NCI-H1092 treated with DMSO at 0.1 percent for 48 hours (cell line): Measurements from ENCODE around the gene RAB3D.
"Not testable (repeated sequence)": the region's sequence is repeated elsewhere in the genome, so short reads cannot be mapped to it uniquely, and the experiment has no call there.

Source experiments
- DNase-seq: peaks from one replicate; lab custom pipeline; 2025; lab: John Stamatoyannopoulos, UW

The RAB3D gene

GRCh38 chr19:11365557-11366117 is 26.2 kb upstream of the RAB3D start:
- DNase-seq: no peak

- DNase-seq: no peak
These were observed 25.5 kb upstream of the RAB3D start for GRCh38 chr19:11364935-11365334.

- no peak for DNase-seq
These were observed 24.9 kb upstream of the RAB3D start for GRCh38 chr19:11364296-11364904.

- no peak for DNase-seq
These were observed 24.4 kb upstream of the RAB3D start for GRCh38 chr19:11363881-11364280.

- DNase-seq: no peak
These were observed 22.6 kb upstream of the RAB3D start for GRCh38 chr19:11361771-11362731.

- DNase-seq: no peak
These were observed 21.7 kb upstream of the RAB3D start for GRCh38 chr19:11361037-11361770.

- no peak for DNase-seq
These were observed 20.0 kb upstream of the RAB3D start for GRCh38 chr19:11359421-11359820.

GRCh38 chr19:11356676-11357550 is 17.5 kb upstream of the RAB3D start:
- no peak for DNase-seq

GRCh38 chr19:11356074-11356397 is 16.6 kb upstream of the RAB3D start:
- DNase-seq: no peak

- DNase-seq: peak; percentile 85
These were observed 16.0 kb upstream of the RAB3D start, which contains the start of gene PLPPR2 for GRCh38 chr19:11355160-11356073. PLPPR2 (plus strand) TSS chr19:11355432; CDS start chr19:11357674, 2,242 bp downstream.

- not testable (repeated sequence) for DNase-seq
These were observed 14.6 kb upstream of the RAB3D start for GRCh38 chr19:11354102-11354501.

GRCh38 chr19:11349171-11349570 is 9.7 kb upstream of the RAB3D start:
- no peak for DNase-seq

- no peak for DNase-seq
These were observed 8.1 kb upstream of the RAB3D start for GRCh38 chr19:11347546-11348039.

- DNase-seq: peak; percentile 98
These were observed 6.9 kb upstream of the RAB3D start, which contains the start of the genes CCDC159 and TMEM205 for GRCh38 chr19:11346104-11346940. CCDC159 (plus strand) TSS chr19:11346519; CDS start chr19:11346607, 88 bp downstream. TMEM205 (minus strand) TSS chr19:11346268; CDS start chr19:11345619, 649 bp downstream.

GRCh38 chr19:11345122-11345803 is 5.8 kb upstream of the RAB3D start:
- DNase-seq: peak; percentile 15

GRCh38 chr19:11342429-11342828 is 3.0 kb upstream of the RAB3D start:
- no peak for DNase-seq

- not testable (repeated sequence) for DNase-seq
These were observed 626 bp upstream of the RAB3D start for GRCh38 chr19:11340099-11340467.

- DNase-seq: no peak
These were observed 746 bp downstream of the RAB3D start for GRCh38 chr19:11338569-11339253.
